ENCODE data around the gene XRCC4. TPM values are rescaled to one million over a fixed set of nuclear protein-coding genes. Genes with fewer than 3 reads are reported as not detected.

The XRCC4 gene
- total and polyA plus RNA-seq, 2 of the 13 experiments (the other 11 are each of a cell fraction or from before 2014, with no cell fraction given), result 2.8 to 12.6 TPM

DNA sequence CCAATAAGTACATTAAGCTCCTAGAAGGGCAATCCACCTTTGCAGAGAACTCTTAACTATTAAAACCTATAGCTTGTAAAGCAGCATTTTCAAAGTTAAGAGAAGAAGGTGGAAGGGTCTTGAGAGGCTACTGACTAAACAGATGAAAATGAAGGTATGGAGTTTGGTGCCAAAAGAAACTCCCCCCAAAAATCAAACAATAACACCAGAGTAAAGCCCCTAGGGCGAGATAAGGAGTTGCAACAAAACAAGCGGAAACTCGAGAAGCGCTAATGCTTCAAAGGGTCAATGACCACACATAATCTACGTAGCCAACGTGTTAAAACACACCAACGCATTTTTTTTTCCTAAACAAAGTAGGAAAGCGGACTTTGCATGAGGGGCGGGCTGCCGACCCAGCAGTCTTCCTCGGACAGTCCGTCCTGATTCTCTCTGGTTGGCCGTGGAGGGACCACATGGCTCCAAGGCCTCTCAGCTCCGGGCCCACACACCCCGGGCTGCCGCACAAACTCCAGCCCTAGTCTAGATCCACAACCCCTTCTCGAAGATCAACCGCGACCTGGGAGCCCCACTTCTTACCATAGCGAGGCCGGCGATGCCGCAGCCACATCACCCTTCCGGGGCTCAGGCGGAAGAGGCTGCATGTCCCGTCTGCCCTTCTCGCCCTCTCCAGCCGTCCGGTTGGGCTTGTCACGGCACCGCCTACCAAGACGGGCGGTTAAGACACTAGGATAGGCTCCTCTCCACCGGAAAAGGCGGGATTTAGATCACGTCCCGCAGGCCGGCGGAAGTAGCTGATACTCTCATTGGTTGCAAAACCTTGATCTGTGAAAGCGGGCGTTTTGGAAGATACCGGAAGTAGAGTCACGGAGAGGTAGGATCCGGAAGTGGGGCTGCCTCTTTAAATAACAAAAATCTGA is at the start of gene XRCC4, which contains the start of gene TMEM167A (continued):
- TF ChIP-seq, protein P1, sequence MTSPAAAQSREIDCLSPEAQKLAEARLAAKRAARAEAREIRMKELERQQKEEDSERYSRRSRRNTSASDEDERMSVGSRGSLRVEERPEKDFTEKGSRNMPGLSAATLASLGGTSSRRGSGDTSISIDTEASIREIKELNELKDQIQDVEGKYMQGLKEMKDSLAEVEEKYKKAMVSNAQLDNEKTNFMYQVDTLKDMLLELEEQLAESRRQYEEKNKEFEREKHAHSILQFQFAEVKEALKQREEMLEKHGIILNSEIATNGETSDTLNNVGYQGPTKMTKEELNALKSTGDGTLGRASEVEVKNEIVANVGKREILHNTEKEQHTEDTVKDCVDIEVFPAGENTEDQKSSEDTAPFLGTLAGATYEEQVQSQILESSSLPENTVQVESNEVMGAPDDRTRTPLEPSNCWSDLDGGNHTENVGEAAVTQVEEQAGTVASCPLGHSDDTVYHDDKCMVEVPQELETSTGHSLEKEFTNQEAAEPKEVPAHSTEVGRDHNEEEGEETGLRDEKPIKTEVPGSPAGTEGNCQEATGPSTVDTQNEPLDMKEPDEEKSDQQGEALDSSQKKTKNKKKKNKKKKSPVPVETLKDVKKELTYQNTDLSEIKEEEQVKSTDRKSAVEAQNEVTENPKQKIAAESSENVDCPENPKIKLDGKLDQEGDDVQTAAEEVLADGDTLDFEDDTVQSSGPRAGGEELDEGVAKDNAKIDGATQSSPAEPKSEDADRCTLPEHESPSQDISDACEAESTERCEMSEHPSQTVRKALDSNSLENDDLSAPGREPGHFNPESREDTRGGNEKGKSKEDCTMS (CRISPR knock-in tag; conservative IDR thresholded peaks at IDR 0.05), result no peak
- TF ChIP-seq PRMT3 (CRISPR knock-in tag; IDR thresholded peaks at IDR 0.05; ENCODE audit: borderline replicate concordance, low read depth), result no peak
- TF ChIP-seq SAP130 (CRISPR knock-in tag; IDR thresholded peaks at IDR 0.05; ENCODE audit: low read depth), result peak; percentile 92
- 0 out of 2 replicates have a peak, but pooled peaks have one; percentile 53 for TF ChIP-seq ZNF772 (CRISPR knock-in tag; IDR thresholded peaks at IDR 0.05)
- peak; percentile 43; the same call in 1 of the 2 replicates for TF ChIP-seq GATA4 (IDR thresholded peaks at IDR 0.05; ENCODE audit: borderline replicate concordance, low read depth)
- TF ChIP-seq BRD4 (CRISPR knock-in tag; IDR thresholded peaks at IDR 0.05), result peak; percentile 85; the same call in 1 of the 2 replicates
- peak; percentile 51; the same call in 1 of the 2 replicates for TF ChIP-seq IRX3 (CRISPR knock-in tag; IDR thresholded peaks at IDR 0.05; ENCODE audit: borderline replicate concordance, low read depth)
- TF ChIP-seq POGZ (CRISPR knock-in tag; IDR thresholded peaks at IDR 0.05), result peak; percentile 94
- TF ChIP-seq HOXA5 (CRISPR knock-in tag; IDR thresholded peaks at IDR 0.05), result peak; percentile 62; the same call in 1 of the 2 replicates
- TF ChIP-seq XBP1 (CRISPR knock-in tag; IDR thresholded peaks at IDR 0.05), result 0 out of 2 replicates have a peak, but pooled peaks have one; percentile 49
- TF ChIP-seq, protein P2, sequence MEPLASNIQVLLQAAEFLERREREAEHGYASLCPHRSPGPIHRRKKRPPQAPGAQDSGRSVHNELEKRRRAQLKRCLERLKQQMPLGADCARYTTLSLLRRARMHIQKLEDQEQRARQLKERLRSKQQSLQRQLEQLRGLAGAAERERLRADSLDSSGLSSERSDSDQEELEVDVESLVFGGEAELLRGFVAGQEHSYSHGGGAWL (CRISPR knock-in tag; IDR thresholded peaks at IDR 0.05), result 0 out of 2 replicates have a peak, but pooled peaks have one; percentile 57
- TF ChIP-seq SOX13 (IDR thresholded peaks at IDR 0.05), result no peak
- TF ChIP-seq SOX13 (CRISPR knock-in tag; conservative IDR thresholded peaks at IDR 0.05 in 1 of 2, IDR thresholded peaks at IDR 0.05 in 1 of 2), result 0 out of 4 replicates have a peak, but pooled peaks of 1 of the 2 experiments have one; percentile 4
- no peak for TF ChIP-seq SRSF4 (IDR thresholded peaks at IDR 0.05; ENCODE audit: low read depth, low read length, poor library complexity, severe bottlenecking)
- TF ChIP-seq GATAD1 (CRISPR knock-in tag; IDR thresholded peaks at IDR 0.05), result peak; percentile 88
- TF ChIP-seq ZNF317 (CRISPR knock-in tag; IDR thresholded peaks at IDR 0.05), result peak; percentile 63; the same call in 1 of the 2 replicates
- no peak for TF ChIP-seq FOSL1 (CRISPR knock-in tag; IDR thresholded peaks at IDR 0.05; ENCODE audit: borderline replicate concordance)
- TF ChIP-seq NFE2L2 (IDR thresholded peaks at IDR 0.05; ENCODE audit: low read length), result no peak
- no peak for TF ChIP-seq ZNF549 (CRISPR knock-in tag; IDR thresholded peaks at IDR 0.05)
- peak; percentile 79 for TF ChIP-seq HNRNPLL (IDR thresholded peaks at IDR 0.05; ENCODE audit: low read depth, low read length, poor library complexity, severe bottlenecking)
- TF ChIP-seq MEIS1 (CRISPR knock-in tag; IDR thresholded peaks at IDR 0.05; ENCODE audit: borderline replicate concordance), result peak; percentile 73; the same call in 1 of the 2 replicates
- TF ChIP-seq, protein P3, sequence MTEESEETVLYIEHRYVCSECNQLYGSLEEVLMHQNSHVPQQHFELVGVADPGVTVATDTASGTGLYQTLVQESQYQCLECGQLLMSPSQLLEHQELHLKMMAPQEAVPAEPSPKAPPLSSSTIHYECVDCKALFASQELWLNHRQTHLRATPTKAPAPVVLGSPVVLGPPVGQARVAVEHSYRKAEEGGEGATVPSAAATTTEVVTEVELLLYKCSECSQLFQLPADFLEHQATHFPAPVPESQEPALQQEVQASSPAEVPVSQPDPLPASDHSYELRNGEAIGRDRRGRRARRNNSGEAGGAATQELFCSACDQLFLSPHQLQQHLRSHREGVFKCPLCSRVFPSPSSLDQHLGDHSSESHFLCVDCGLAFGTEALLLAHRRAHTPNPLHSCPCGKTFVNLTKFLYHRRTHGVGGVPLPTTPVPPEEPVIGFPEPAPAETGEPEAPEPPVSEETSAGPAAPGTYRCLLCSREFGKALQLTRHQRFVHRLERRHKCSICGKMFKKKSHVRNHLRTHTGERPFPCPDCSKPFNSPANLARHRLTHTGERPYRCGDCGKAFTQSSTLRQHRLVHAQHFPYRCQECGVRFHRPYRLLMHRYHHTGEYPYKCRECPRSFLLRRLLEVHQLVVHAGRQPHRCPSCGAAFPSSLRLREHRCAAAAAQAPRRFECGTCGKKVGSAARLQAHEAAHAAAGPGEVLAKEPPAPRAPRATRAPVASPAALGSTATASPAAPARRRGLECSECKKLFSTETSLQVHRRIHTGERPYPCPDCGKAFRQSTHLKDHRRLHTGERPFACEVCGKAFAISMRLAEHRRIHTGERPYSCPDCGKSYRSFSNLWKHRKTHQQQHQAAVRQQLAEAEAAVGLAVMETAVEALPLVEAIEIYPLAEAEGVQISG (CRISPR knock-in tag; IDR thresholded peaks at IDR 0.05), result peak; percentile 77
- peak; percentile 92 to 98 for TF ChIP-seq POLR2A (IDR thresholded peaks at IDR 0.05; ENCODE audit: insufficient read depth in 1 of 2, low read depth in 2 of 2, low read length in 2 of 2)
- peak; percentile 26 for TF ChIP-seq MED8 (CRISPR knock-in tag; IDR thresholded peaks at IDR 0.05; ENCODE audit: insufficient replicate concordance)
- TF ChIP-seq CEBPG (CRISPR knock-in tag; IDR thresholded peaks at IDR 0.05), result peak; percentile 63
